ENCODE results near the gene C7orf25.

The C7orf25 gene

DNA sequence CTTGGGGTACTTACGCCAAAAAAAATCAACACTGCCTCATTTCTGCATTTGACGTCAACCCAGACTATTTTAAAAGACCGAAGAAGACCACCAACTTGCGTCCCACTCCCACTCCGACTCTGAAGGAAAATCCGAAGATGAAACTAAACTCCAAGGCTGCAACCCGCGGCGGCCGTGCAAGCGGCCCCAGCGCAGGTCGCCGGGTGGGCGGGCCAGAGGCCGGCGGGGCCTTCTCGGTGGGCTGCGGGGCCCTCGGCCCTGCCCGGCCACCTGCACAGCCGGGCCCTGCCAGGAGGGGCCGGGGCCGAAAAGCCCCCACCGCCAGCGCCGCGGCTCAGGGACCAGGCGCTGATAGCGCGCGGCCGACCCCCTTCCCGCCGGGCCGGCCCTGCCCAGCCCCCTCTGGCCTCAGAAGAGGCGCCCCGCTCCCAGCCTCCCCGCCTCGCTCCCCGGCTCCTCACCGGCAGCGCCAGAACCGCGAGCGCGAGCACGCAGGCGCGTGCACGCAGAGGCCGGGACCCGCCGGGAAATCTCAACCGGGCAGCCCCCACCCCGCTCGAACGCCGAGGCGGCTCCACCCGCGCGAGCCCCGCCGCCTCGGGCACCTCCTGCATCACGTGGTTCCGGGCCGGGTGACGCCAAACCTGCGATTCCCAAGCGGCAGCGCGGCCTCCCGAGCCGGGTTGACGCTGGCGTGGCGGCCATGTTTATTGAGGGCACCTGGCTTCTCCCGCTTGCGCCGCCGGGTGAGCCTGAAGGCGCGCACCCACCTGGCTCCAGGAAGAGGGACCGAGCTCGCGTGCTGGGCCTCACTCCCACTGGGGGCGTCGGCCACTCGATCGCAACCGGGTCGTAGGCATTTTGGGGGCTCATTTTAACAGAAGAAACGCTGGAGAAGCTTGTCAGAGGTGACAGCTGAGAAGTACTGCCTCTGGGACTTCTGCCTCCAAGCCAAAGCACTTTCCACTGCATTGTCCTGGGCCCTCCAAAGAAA, at the start of gene C7orf25:
TSS of gene C7orf25 (minus strand) at position 617 of the 994 bp plus-strand sequence. CDS start 1,170 bp downstream, outside the sequence.
- Histone ChIP-seq H3K36me3 (ENCODE audit: insufficient read depth, low read length) (peaks cover 1% of the 10 kb centered on the region), H3K9ac (ENCODE audit: low read length) (peak within 1 kb of the TSS; percentile 35), H3K4me1 (ENCODE audit: insufficient read depth, low read length) (peaks cover 14% of the 10 kb centered on the region), H3K27me3 (ENCODE audit: control insufficient read depth in 1 of 2, insufficient read depth in 2 of 2, low read length in 2 of 2) (no peaks in the 10 kb centered on the region), H3K27ac (ENCODE audit: low read depth, low read length) (peak within 1 kb of the TSS; percentile 64), H3K4me3 (ENCODE audit: low read depth in 1 of 2, low read length in 2 of 2) (peak within 1 kb of the TSS; percentile 70 to 91), H3K9me3 (ENCODE audit: low read length) (no peaks in the 10 kb centered on the region)

DNA sequence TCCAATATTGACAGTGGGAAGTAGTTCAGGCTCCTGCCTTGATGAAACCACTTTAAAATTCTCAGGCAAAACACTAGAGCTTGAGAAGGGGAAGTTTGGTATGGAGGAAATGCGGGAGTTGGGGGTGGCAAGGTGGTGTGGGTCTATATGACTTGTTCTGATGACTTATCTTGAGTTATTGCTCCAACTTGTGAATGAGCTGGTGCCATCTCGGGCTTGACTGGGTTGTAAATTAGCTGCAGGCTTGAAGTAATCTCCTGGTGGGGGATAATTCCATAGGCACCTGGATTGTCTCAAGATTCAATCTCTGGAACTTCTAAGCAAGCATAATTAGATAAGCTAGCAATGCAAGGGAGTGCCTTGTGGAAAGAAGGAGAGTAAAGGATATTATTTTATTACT, 49.3 kb upstream of the C7orf25 start:
- no peak overlapping the region for H3K4me3 ChIP-seq (ENCODE audit: low read depth in 1 of 2, low read length in 2 of 2)
- no peaks in the 10 kb centered on the region for H3K36me3 ChIP-seq (ENCODE audit: insufficient read depth, low read length)
- H3K9me3 ChIP-seq (ENCODE audit: low read length): no peaks in the 10 kb centered on the region
- no peak overlapping the region for H3K27ac ChIP-seq (ENCODE audit: low read depth, low read length)
- peaks cover 14% of the 10 kb centered on the region for H3K4me1 ChIP-seq (ENCODE audit: insufficient read depth, low read length)
- no peak overlapping the region for H3K9ac ChIP-seq (ENCODE audit: low read length)
- no peaks in the 10 kb centered on the region for H3K27me3 ChIP-seq (ENCODE audit: control insufficient read depth in 1 of 2, insufficient read depth in 2 of 2, low read length in 2 of 2)

GRCh38 chr7:42960762-42961161, 48.9 kb upstream of the C7orf25 start:
- Histone ChIP-seq H3K4me1 (ENCODE audit: insufficient read depth, low read length) (peaks cover 14% of the 10 kb centered on the region), H3K27ac (ENCODE audit: low read depth, low read length) (no peak overlapping the region), H3K9ac (ENCODE audit: low read length) (no peak overlapping the region), H3K9me3 (ENCODE audit: low read length) (no peaks in the 10 kb centered on the region), H3K27me3 (ENCODE audit: control insufficient read depth in 1 of 2, insufficient read depth in 2 of 2, low read length in 2 of 2) (no peaks in the 10 kb centered on the region), H3K36me3 (ENCODE audit: insufficient read depth, low read length) (no peaks in the 10 kb centered on the region), H3K4me3 (ENCODE audit: low read depth in 1 of 2, low read length in 2 of 2) (no peak overlapping the region)

DNA sequence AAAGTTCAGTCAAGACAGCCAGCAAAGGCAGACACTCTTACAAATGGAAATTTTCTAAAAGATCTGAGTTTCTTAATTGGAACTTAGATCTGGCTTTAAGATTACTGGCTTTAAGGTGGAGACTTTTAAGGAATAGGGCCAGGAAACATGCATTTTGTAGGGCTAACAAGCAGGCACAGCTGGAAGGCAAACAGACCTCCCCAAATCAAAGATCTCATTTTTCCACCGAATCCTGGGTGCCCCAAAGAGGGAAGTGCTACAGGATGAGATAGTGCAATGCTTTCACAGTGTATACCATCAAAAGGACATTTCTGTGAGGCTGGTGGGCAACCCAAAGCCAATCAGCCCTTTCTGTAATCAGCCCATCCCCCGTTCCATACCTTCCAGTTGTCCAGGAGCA, 47.7 kb upstream of the C7orf25 start:
- H3K36me3 ChIP-seq (ENCODE audit: insufficient read depth, low read length): no peaks in the 10 kb centered on the region
- H3K27me3 ChIP-seq (ENCODE audit: control insufficient read depth in 1 of 2, insufficient read depth in 2 of 2, low read length in 2 of 2): no peaks in the 10 kb centered on the region
- H3K4me3 ChIP-seq (ENCODE audit: low read depth in 1 of 2, low read length in 2 of 2): no peak overlapping the region
- H3K4me1 ChIP-seq (ENCODE audit: insufficient read depth, low read length): peaks cover 2% of the 10 kb centered on the region
- H3K27ac ChIP-seq (ENCODE audit: low read depth, low read length): no peak overlapping the region
- H3K9ac ChIP-seq (ENCODE audit: low read length): no peak overlapping the region
- no peaks in the 10 kb centered on the region for H3K9me3 ChIP-seq (ENCODE audit: low read length)

- H3K27ac ChIP-seq (ENCODE audit: low read depth, low read length): no peak overlapping the region
- H3K4me3 ChIP-seq (ENCODE audit: low read depth in 1 of 2, low read length in 2 of 2): no peak overlapping the region
- H3K27me3 ChIP-seq (ENCODE audit: control insufficient read depth in 1 of 2, insufficient read depth in 2 of 2, low read length in 2 of 2): no peaks in the 10 kb centered on the region
- H3K9ac ChIP-seq (ENCODE audit: low read length): no peak overlapping the region
- H3K4me1 ChIP-seq (ENCODE audit: insufficient read depth, low read length): no peaks in the 10 kb centered on the region
- H3K36me3 ChIP-seq (ENCODE audit: insufficient read depth, low read length): no peaks in the 10 kb centered on the region
- H3K9me3 ChIP-seq (ENCODE audit: low read length): no peaks in the 10 kb centered on the region
These were observed 44.2 kb upstream of the C7orf25 start for GRCh38 chr7:42956062-42956461.

DNA sequence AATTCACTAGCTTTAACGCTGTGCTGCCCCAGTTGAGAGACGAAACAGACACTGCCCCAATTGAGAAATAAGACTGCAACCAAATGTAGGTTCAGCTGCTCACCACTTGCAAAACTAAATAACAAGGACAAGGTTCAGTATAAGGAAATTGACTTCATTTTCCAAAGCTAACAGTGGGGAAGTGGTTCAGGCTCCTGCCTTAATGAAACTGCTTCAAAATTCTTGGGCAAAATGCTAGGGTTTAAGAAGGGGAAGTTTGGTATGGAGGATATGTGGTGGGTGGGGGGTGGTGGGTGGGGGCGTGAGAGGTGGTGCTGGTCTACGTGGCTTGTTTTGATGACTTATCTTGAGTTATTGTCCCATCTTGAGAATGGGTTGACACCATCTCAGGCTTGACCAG, 42.1 kb upstream of the C7orf25 start:
- Histone ChIP-seq H3K36me3 (ENCODE audit: insufficient read depth, low read length) (no peaks in the 10 kb centered on the region), H3K27ac (ENCODE audit: low read depth, low read length) (no peak overlapping the region), H3K4me3 (ENCODE audit: low read depth in 1 of 2, low read length in 2 of 2) (no peak overlapping the region), H3K27me3 (ENCODE audit: control insufficient read depth in 1 of 2, insufficient read depth in 2 of 2, low read length in 2 of 2) (no peaks in the 10 kb centered on the region), H3K9me3 (ENCODE audit: low read length) (no peaks in the 10 kb centered on the region), H3K4me1 (ENCODE audit: insufficient read depth, low read length) (no peaks in the 10 kb centered on the region), H3K9ac (ENCODE audit: low read length) (no peak overlapping the region)

DNA sequence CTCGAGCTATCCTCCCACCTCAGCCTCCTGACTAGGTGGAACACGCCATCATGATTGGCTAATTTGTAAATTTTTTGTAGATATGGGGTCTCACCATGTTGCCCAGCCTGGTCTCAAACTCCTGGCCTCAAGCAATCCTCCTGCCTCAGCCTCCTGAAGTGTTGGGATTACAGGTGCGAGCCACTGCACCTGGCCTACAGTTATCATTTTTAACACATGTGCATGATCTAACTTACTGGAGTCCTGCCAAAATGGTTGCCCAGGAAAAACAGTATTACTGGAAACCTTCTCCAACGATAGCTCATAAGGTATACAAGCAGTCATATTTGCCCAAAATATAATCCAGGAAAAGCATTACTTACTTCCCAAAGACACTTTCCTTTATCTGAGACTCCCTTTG, 40.5 kb upstream of the C7orf25 start:
- Histone ChIP-seq H3K4me3 (ENCODE audit: low read depth in 1 of 2, low read length in 2 of 2) (no peak overlapping the region), H3K27me3 (ENCODE audit: control insufficient read depth in 1 of 2, insufficient read depth in 2 of 2, low read length in 2 of 2) (no peaks in the 10 kb centered on the region), H3K4me1 (ENCODE audit: insufficient read depth, low read length) (no peaks in the 10 kb centered on the region), H3K27ac (ENCODE audit: low read depth, low read length) (no peak overlapping the region), H3K36me3 (ENCODE audit: insufficient read depth, low read length) (no peaks in the 10 kb centered on the region), H3K9ac (ENCODE audit: low read length) (no peak overlapping the region), H3K9me3 (ENCODE audit: low read length) (no peaks in the 10 kb centered on the region)

DNA sequence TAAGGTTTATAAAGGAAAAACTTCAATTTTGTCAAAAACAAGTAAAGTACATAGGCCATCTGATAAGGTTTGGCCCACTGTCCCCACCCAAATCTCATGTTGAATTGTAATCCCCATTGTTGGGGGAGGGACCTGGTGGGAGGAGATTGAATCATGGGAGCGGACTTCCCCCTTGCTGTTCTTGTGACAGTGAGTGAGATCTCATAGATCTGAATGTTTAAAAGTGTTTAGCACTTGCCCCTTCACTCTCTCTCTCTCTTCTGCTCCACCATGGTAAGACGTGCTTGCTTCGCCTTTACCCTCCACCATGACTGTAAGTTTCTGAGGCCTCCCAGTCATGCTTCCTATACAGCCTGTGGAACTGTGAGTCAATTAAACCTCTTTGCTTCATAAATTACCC, 38.5 kb upstream of the C7orf25 start:
- H3K4me1 ChIP-seq (ENCODE audit: insufficient read depth, low read length): no peaks in the 10 kb centered on the region
- H3K36me3 ChIP-seq (ENCODE audit: insufficient read depth, low read length): no peaks in the 10 kb centered on the region
- H3K9ac ChIP-seq (ENCODE audit: low read length): no peak overlapping the region
- no peaks in the 10 kb centered on the region for H3K27me3 ChIP-seq (ENCODE audit: control insufficient read depth in 1 of 2, insufficient read depth in 2 of 2, low read length in 2 of 2)
- H3K9me3 ChIP-seq (ENCODE audit: low read length): no peaks in the 10 kb centered on the region
- no peak overlapping the region for H3K4me3 ChIP-seq (ENCODE audit: low read depth in 1 of 2, low read length in 2 of 2)
- H3K27ac ChIP-seq (ENCODE audit: low read depth, low read length): no peak overlapping the region

GRCh38 chr7:42947521-42947920, 35.7 kb upstream of the C7orf25 start:
- H3K27me3 ChIP-seq (ENCODE audit: control insufficient read depth in 1 of 2, insufficient read depth in 2 of 2, low read length in 2 of 2): no peaks in the 10 kb centered on the region
- H3K9ac ChIP-seq (ENCODE audit: low read length): no peak overlapping the region
- no peak overlapping the region for H3K27ac ChIP-seq (ENCODE audit: low read depth, low read length)
- H3K4me3 ChIP-seq (ENCODE audit: low read depth in 1 of 2, low read length in 2 of 2): no peak overlapping the region
- no peaks in the 10 kb centered on the region for H3K4me1 ChIP-seq (ENCODE audit: insufficient read depth, low read length)
- H3K36me3 ChIP-seq (ENCODE audit: insufficient read depth, low read length): no peaks in the 10 kb centered on the region
- no peaks in the 10 kb centered on the region for H3K9me3 ChIP-seq (ENCODE audit: low read length)

DNA sequence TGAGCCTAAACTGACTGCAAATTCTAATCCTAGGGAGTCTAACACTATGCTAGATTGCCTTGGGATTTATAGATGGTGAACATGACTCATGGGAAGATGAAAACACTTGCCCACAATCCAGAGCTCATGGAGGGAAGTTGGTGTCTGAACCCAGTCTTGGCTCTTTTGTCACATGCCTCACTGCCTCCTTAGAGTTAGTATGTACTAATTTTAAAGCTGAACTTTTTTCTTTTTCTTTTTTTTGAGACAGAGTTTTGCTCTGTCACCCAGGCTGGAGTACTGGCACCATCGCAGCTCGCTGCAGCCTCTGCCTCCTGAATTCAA, 34.7 kb upstream of the C7orf25 start:
- Histone ChIP-seq H3K27ac (ENCODE audit: low read depth, low read length) (no peak overlapping the region), H3K4me1 (ENCODE audit: insufficient read depth, low read length) (no peaks in the 10 kb centered on the region), H3K9ac (ENCODE audit: low read length) (no peak overlapping the region)

DNA sequence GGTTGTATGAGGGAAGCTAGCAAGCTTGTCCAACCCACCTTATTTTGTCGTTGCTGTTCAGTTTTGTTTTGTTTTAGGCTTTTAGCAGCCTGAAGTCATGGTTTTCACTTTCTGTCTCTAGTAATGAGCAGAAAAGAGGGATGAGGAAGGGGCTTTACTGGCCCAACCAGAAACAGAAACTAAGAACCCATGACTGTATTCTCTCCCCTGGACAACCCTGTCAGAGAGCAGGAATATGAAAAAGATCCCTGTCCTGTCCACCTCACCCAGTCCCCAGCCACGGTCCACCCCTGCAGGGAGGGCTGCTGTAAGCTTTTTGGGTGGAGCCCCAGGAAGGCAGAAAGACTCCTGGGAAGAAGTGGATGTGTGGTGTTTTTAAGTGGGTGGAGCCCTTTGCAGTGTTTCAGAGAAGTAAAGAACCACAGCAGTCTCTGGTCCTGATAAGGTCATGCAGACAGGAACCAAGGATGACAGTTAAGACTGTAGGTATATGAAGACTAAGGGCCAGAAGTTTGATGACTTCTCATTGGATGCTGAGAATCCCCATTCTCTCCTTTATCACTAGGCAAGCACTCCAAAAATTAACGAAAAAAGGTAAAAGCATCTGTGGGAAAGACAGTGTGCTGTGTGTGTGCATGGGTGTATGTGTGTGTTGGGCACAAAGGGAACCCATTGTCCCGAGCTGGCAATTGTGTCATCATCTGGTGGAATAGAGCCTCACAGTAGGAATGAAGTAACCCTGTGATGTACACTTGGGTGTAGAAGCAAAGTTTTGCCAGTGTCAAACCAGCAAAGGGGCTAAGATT, 34.2 kb upstream of the C7orf25 start:
- Histone ChIP-seq H3K27ac (ENCODE audit: low read depth, low read length) (no peak overlapping the region), H3K9ac (ENCODE audit: low read length) (no peak overlapping the region), H3K27me3 (ENCODE audit: control insufficient read depth in 1 of 2, insufficient read depth in 2 of 2, low read length in 2 of 2) (no peaks in the 10 kb centered on the region), H3K9me3 (ENCODE audit: low read length) (no peaks in the 10 kb centered on the region), H3K4me1 (ENCODE audit: insufficient read depth, low read length) (no peaks in the 10 kb centered on the region), H3K4me3 (ENCODE audit: low read depth in 1 of 2, low read length in 2 of 2) (no peak overlapping the region), H3K36me3 (ENCODE audit: insufficient read depth, low read length) (no peaks in the 10 kb centered on the region)

More for the DNA sequence above, 34.7 kb upstream of the C7orf25 start:
- no peak overlapping the region for H3K4me3 ChIP-seq (ENCODE audit: low read depth in 1 of 2, low read length in 2 of 2)
- H3K9me3 ChIP-seq (ENCODE audit: low read length): no peaks in the 10 kb centered on the region
- H3K36me3 ChIP-seq (ENCODE audit: insufficient read depth, low read length): no peaks in the 10 kb centered on the region
- no peaks in the 10 kb centered on the region for H3K27me3 ChIP-seq (ENCODE audit: control insufficient read depth in 1 of 2, insufficient read depth in 2 of 2, low read length in 2 of 2)
